Limb (tissue), 2 donors: ENCODE results near the gene ZNF735.
"Not testable (repeated sequence)": the region's sequence is repeated elsewhere in the genome, so short reads cannot be mapped to it uniquely, and the experiment has no call there.

ENCODE experiments used
- DNase-seq, 2 donors: peaks; one replicate each; pipeline ENCODE4 v3.0.0-alpha.2; 2016; ENCODE audit errors: extremely low spot score in 2 of 2

ZNF735 gene

GRCh38 chr7:64206903-64207302 lies at the start of gene ZNF735:
ZNF735 (plus strand) TSS chr7:64207203; CDS start chr7:64207203, 0 bp downstream.
- DNase-seq, result no peak

GRCh38 chr7:64170974-64171373 lies 36.0 kb upstream of the ZNF735 start:
- not testable (repeated sequence) for DNase-seq

- DNase-seq, result no peak
Measured at GRCh38 chr7:64174328-64174727, 32.7 kb upstream of the ZNF735 start.

- no peak for DNase-seq
Measured at GRCh38 chr7:64174941-64175340, 32.1 kb upstream of the ZNF735 start.

- no peak for DNase-seq
Measured at GRCh38 chr7:64180989-64181388, 26.0 kb upstream of the ZNF735 start.

DNA sequence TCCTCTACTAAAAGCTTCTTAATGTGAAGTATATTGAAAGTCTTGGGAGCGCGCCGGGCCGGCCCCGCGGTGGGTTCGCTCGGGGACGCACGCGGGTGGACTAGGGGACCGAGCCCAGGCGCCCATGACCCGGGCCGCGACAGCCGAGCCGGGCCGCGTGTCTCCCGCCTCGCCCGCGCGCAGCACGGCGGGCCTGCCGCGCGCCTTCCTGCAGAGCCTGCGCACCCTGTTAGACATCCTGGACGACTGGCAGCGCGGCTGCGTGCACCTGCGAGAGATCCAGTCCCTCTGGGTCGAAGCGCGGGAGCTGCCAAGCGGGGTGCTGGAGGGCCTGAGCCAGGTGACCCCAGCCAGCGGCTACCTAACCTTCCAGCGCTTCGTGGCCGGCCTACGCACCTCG lies 25.4 kb upstream of the ZNF735 start:
- DNase-seq, result no peak

DNA sequence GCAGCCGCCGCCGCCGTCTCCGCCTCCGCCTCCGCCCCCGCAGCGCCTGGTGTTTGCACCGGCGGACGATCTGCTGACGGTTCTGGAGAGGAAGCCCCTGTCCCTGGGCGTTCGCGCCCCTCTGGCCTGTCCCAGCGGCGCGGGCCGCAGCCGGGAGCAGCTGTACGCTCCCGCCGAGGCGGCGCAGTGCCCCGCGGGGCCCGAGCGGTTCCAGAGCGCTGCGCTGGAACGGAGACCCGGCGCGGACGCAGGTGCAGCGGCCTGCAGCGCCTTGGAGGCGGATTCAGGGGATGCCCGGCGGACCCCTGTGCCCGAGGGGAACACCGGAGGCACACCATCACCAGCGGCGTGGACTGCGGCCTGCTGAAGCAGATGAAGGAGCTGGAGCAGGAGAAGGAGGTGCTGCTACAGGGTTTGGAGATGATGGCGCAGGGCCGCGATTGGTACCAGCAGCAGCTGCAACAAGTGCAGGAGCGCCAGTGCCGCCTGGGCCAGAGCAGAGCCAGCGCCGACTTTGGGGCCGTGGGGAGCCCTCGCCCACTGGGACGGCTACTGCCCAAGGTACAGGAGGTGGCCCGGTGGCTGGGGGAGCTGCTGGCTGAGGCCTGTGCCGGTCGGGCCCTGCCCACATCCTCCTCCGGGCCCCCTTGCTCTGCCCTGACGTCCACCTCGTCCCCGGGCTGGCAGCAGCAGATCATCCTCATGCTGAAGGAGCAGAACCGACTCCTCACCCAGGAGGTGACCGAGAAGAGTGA lies 24.8 kb upstream of the ZNF735 start:
- DNase-seq, result no peak

DNA sequence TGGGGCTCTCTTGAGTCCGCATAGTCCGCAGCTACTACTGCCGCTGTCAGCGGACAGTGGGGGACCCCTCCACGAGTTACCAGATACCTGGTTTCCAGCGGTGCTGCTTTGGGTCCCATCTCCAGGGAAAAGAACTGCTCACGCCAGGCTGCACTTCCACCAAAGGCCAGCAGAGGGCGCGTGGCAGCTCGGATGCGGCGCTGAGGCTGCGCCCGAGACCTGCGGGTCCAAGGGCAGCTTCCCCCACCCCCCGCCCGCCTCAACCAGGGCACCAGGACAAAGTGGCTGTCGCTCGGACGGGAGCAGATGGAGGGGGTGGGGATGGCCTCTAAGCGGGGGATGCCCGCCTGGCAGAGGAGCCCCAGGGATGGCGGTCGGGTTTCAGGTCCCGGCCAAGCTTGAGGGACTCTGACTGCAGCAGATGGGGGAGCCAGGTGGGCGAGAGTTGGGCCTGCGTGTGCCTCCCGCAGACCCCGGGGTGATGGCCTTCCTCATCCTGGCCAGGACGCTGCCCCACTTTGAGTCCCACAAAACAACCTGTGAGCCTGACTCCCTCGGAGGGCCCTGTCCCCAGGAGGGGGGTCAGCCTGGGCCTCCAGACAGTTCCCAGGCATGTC lies 23.8 kb upstream of the ZNF735 start:
- no peak for DNase-seq

GRCh38 chr7:64183827-64184372 lies 23.1 kb upstream of the ZNF735 start:
- no peak for DNase-seq

- no peak for DNase-seq
Measured at GRCh38 chr7:64184376-64184775, 22.6 kb upstream of the ZNF735 start.

DNA sequence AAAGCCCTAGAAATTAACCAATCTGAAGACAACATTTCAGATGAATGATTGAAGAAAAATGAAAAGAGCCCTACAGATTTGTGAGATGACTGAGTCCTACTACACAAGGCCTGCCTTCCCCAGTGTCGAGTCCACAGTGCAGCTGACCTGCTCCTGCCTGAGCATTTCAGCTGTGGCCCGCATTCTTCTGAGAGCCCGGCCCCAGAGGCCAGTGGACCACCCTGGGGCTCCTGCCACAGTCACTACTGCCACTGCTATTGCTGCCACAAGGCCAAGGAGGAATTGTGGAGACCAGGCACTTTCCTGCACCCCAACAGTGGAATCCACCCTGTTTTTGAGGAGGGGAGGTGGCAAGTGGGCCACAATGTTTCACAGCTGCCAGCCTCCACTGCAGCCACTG lies 19.6 kb upstream of the ZNF735 start:
- DNase-seq, result no peak

- no peak for DNase-seq
Measured at GRCh38 chr7:64192148-64192704, 14.8 kb upstream of the ZNF735 start.

DNA sequence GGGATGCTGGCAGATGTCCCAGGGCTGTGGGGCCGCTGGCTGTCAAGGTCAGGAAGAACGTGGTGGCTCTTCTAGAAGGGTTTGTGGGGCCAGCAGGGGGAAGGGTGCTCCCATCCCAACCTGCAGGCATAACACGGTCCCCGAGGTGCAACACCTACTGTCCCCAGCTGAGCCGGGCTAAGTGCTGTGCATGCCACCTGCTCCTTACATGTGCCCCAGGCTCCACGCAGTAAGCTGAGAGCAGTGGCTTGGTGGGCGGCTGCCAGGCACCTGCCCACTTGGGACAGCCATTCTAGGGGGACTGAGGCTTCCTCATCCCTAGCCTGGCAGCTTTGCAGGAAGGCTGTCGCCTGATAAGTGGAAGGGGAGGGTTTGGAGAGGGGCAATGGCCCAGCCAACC lies 14.2 kb upstream of the ZNF735 start:
- no peak for DNase-seq

- not testable (repeated sequence) for DNase-seq
Measured at GRCh38 chr7:64219710-64220298, 12.8 kb downstream of the ZNF735 start.

- DNase-seq, result no peak
Measured at GRCh38 chr7:64223366-64223765, 16.4 kb downstream of the ZNF735 start.

GRCh38 chr7:64228174-64228573 lies 21.2 kb downstream of the ZNF735 start, which contains the start of gene ZNF679:
ZNF679 (plus strand) TSS chr7:64228474; CDS start chr7:64249118, 20,644 bp downstream.
- not testable (repeated sequence) for DNase-seq

- DNase-seq, result no peak
Measured at GRCh38 chr7:64266341-64266919, 59.4 kb downstream of the ZNF735 start.
